ENCODE data around the gene NTN3. TPM values are rescaled to one million over a fixed set of nuclear protein-coding genes. Genes with fewer than 3 reads are reported as not detected.
A peak's percentile ranks its signal among the peaks of the same experiment; 100 is the strongest.

NTN3 gene
- total RNA-seq, 2 experiments from 2014 or later: not detected

DNA sequence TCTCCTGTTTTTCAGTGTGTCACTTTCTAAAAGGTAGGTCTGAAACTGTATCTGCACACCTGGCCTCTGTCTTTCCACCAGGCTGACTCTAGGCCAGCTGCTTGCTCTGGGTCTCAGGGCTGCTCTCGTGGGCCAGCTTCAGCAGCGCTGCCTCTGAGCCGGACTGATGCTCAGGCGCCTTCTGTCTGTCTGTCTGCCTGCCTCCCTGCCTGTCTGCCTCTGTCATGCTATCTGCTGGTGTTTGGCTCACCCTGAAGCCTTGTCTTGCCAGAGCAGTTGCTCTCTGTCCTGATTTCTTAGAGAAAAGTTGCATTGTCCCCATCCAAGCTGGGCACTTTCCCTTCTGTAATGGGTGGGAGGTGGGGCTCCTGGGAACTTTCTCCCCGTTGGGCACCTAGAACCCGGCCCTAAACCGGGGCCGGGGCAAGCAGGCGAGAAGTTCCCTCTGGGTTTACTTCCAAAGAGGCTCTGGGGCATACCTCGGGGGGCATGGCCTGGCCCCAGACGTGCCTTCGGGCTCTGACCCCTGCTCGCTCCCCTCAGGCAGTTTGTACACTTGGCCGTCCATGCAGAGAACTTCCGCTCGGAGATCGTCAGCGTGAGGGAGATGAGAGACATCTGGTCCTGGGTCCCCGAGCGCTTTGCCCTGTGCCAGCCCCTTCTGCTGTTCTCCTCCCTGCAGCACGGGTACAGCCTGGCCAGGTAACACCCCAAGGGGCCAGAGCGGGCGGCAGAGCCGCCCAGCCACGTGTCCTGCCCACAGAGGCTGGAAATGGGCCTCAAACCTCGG lies 26.8 kb downstream of the NTN3 start:
- H3K27me3 ChIP-seq (ENCODE audit: control insufficient read depth in 1 of 2, insufficient read depth in 2 of 2, low read length in 2 of 2): no peaks in the 10 kb centered on the region
- ChIA-PET POLR2A (no interaction called here), CTCF (no interaction called here)
- DNase-seq (no peak), ATAC-seq (ENCODE audit: poor library complexity) (no peak)
- Mint-ChIP-seq H3K27me3 (no peaks in the 10 kb centered on the region), H3K4me3 (no peak overlapping the region), H3K36me3 (ENCODE audit: low read depth) (peaks cover 4% of the 10 kb centered on the region), H3K27ac (no peak overlapping the region), H3K4me1 (ENCODE audit: low read depth) (peaks cover 4% of the 10 kb centered on the region), H3K9me3 (no peaks in the 10 kb centered on the region)
- no peak overlapping the region for H3K4me3 ChIP-seq (ENCODE audit: low read length)
- intact Hi-C loops (cut with DNase I, micrococcal nuclease): no loop called here
- peaks cover 7% of the 10 kb centered on the region for H3K4me1 ChIP-seq (ENCODE audit: insufficient read depth, low read length)
- TF ChIP-seq, protein P1, sequence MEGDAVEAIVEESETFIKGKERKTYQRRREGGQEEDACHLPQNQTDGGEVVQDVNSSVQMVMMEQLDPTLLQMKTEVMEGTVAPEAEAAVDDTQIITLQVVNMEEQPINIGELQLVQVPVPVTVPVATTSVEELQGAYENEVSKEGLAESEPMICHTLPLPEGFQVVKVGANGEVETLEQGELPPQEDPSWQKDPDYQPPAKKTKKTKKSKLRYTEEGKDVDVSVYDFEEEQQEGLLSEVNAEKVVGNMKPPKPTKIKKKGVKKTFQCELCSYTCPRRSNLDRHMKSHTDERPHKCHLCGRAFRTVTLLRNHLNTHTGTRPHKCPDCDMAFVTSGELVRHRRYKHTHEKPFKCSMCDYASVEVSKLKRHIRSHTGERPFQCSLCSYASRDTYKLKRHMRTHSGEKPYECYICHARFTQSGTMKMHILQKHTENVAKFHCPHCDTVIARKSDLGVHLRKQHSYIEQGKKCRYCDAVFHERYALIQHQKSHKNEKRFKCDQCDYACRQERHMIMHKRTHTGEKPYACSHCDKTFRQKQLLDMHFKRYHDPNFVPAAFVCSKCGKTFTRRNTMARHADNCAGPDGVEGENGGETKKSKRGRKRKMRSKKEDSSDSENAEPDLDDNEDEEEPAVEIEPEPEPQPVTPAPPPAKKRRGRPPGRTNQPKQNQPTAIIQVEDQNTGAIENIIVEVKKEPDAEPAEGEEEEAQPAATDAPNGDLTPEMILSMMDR (IDR thresholded peaks at IDR 0.05): no peak
- no peak overlapping the region for H3K27ac ChIP-seq (ENCODE audit: low read depth in 1 of 2, low read length in 2 of 2)
- peaks cover 5% of the 10 kb centered on the region for H3K36me3 ChIP-seq (ENCODE audit: insufficient read depth, low read length)
- no peaks in the 10 kb centered on the region for H3K9me3 ChIP-seq (ENCODE audit: control insufficient read depth in 1 of 2, insufficient read depth in 1 of 2, low read length in 2 of 2)

- H3K4me1 Mint-ChIP-seq (ENCODE audit: low read depth): peaks cover 4% of the 10 kb centered on the region
- CTCF ChIA-PET: no interaction called here
- TF ChIP-seq, protein P1 (IDR thresholded peaks at IDR 0.05): no peak
Observed at GRCh38 chr16:2498531-2499253, 27.6 kb downstream of the NTN3 start.

GRCh38 chr16:2499454-2499853 lies 28.4 kb downstream of the NTN3 start:
- CTCF ChIA-PET: no interaction called here
- ATAC-seq (ENCODE audit: poor library complexity): no peak

More at GRCh38 chr16:2498531-2499253, 27.6 kb downstream of the NTN3 start:
- H3K27ac Mint-ChIP-seq: no peak overlapping the region
- H3K4me3 ChIP-seq (ENCODE audit: low read length): no peak overlapping the region
- ATAC-seq (ENCODE audit: poor library complexity) (no peak), DNase-seq (peak in 1 of 14 experiments; percentile 17)
- H3K4me1 ChIP-seq (ENCODE audit: insufficient read depth, low read length): peaks cover 7% of the 10 kb centered on the region
- peaks cover 5% of the 10 kb centered on the region for H3K36me3 ChIP-seq (ENCODE audit: insufficient read depth, low read length)
- no peaks in the 10 kb centered on the region for H3K27me3 ChIP-seq (ENCODE audit: control insufficient read depth in 1 of 2, insufficient read depth in 2 of 2, low read length in 2 of 2)
- POLR2A ChIA-PET: no interaction called here
- H3K27ac ChIP-seq (ENCODE audit: low read depth in 1 of 2, low read length in 2 of 2): no peak overlapping the region
- peaks cover 4% of the 10 kb centered on the region for H3K36me3 Mint-ChIP-seq (ENCODE audit: low read depth)
- H3K27me3 Mint-ChIP-seq: no peaks in the 10 kb centered on the region
- H3K9me3 ChIP-seq (ENCODE audit: control insufficient read depth in 1 of 2, insufficient read depth in 1 of 2, low read length in 2 of 2): no peaks in the 10 kb centered on the region
- H3K4me3 Mint-ChIP-seq: no peak overlapping the region
- H3K9me3 Mint-ChIP-seq: no peaks in the 10 kb centered on the region
- intact Hi-C loops (cut with DNase I, micrococcal nuclease): no loop called here

More at GRCh38 chr16:2499454-2499853, 28.4 kb downstream of the NTN3 start:
- no peaks in the 10 kb centered on the region for H3K9me3 Mint-ChIP-seq
- peak in 1 of 14 experiments; percentile 13 for DNase-seq
- Histone ChIP-seq H3K27ac (ENCODE audit: low read depth in 1 of 2, low read length in 2 of 2) (no peak overlapping the region), H3K4me1 (ENCODE audit: insufficient read depth, low read length) (peaks cover 7% of the 10 kb centered on the region), H3K4me3 (ENCODE audit: low read length) (no peak overlapping the region), H3K9me3 (ENCODE audit: control insufficient read depth in 1 of 2, insufficient read depth in 1 of 2, low read length in 2 of 2) (no peaks in the 10 kb centered on the region), H3K36me3 (ENCODE audit: insufficient read depth, low read length) (peaks cover 5% of the 10 kb centered on the region), H3K27me3 (ENCODE audit: control insufficient read depth in 1 of 2, insufficient read depth in 2 of 2, low read length in 2 of 2) (no peaks in the 10 kb centered on the region)
- H3K4me3 Mint-ChIP-seq: no peak overlapping the region
- intact Hi-C loops (cut with DNase I, micrococcal nuclease): no loop called here
- TF ChIP-seq, protein P1 (IDR thresholded peaks at IDR 0.05): no peak
- H3K36me3 Mint-ChIP-seq (ENCODE audit: low read depth): peaks cover 4% of the 10 kb centered on the region
- H3K4me1 Mint-ChIP-seq (ENCODE audit: low read depth): peaks cover 4% of the 10 kb centered on the region
- H3K27me3 Mint-ChIP-seq: no peaks in the 10 kb centered on the region
- POLR2A ChIA-PET: no interaction called here
- H3K27ac Mint-ChIP-seq: no peak overlapping the region

Measured in CD4-positive, alpha-beta T cell (primary cell).